ENCODE results near the gene GRM1. TPM values are rescaled to one million over a fixed set of nuclear protein-coding genes. Genes with fewer than 3 reads are reported as not detected.

Gene GRM1
- total RNA-seq, 1 donor from 2014 or later = not detected

GRCh38 chr6:146364816-146365594, 336.1 kb downstream of the GRM1 start:
- DNase-seq (ENCODE audit: low spot score) = no peak

DNA sequence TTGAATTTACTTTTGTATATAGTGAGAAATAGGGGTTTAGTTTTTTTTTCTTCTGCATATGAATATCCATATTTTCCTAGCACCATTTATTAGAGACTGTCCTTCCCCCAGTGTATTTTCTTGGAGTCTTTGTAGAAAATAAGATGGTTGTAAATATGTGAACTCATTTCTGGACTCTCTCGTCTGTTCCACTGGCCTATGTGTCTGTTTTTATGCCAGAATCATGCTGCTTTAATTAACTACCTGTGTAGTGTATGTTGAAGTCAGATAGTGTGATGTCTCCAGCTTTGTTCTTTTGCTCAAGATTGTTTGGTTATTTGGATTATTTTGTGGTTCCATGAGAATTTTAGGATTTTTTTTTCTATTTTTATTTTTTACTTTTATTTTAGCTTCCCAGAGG, 338.2 kb downstream of the GRM1 start:
- no peak for DNase-seq (ENCODE audit: low spot score)

- DNase-seq (ENCODE audit: low spot score) = no peak
These were observed 341.0 kb downstream of the GRM1 start for GRCh38 chr6:146369866-146370265.

DNA sequence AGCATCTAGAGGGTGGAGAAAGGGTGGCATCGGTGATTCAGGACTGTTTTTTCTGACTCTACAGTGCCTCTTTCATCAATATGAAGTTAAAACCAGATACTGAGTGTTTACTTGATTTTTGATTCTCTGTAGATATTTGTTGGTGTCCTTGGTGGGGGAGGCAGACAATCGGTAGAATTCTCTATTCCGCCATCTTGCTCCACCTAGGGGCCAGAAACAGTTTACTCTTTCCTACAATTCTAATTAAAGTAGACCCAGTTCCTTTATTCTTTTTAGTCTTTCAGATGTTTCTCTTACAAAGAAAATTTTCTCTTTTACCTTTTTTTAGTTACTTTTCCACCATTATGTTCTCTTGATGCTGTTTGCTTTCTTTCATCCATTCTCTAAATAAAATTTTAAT, 352.6 kb downstream of the GRM1 start:
- DNase-seq (ENCODE audit: low spot score) = no peak

DNA sequence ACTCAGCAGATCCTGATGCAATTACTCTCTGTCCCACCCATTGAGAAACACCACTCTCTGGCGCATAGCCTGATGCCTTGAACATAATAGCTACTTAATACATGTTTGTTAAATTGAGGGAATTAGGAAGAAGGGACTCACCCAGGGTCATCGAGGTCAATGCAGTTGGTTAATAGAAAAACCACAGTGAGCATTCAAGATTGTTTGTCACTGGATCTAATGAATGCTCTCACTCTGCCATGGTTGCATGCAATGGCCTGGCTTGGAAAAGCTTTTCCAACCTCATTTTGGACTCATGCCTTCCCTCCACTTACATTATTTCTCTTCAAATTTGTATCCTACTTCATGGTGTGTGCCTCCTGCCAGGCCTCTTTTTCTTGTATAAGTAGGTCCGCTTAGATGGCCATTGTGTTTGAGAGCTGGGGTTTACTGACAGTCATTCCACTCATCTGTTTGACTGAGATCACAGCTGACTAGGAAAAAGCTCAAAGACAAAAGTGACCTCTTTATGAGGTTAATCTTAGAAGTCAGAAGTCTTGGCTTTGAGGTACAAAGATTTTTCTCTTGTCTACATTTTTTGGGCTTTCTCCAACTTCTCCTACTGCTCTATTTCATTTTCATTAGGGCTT, 360.0 kb downstream of the GRM1 start:
- DNase-seq (ENCODE audit: low spot score) = no peak

DNA sequence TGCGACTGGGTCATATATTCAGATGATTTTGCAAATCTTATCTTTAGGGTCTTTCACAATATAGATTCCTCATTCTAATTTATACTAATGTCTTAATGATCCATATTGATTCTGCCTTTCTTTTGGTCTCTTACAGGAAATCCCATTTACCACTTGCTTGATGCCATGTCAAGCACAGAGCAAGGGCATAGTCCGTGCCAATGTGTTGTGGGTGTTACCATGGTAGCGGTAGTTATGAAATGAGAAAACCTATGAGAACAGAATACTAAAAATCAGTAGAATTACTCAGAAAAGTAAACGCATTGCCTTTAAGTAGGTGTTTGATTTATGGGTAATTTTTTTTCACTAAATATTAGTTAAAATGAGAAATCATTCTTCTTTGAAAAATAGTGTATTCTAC, 360.9 kb downstream of the GRM1 start:
- no peak for DNase-seq (ENCODE audit: low spot score)

- no peak for DNase-seq (ENCODE audit: low spot score)
These were observed 368.8 kb downstream of the GRM1 start for GRCh38 chr6:146397638-146398037.

DNA sequence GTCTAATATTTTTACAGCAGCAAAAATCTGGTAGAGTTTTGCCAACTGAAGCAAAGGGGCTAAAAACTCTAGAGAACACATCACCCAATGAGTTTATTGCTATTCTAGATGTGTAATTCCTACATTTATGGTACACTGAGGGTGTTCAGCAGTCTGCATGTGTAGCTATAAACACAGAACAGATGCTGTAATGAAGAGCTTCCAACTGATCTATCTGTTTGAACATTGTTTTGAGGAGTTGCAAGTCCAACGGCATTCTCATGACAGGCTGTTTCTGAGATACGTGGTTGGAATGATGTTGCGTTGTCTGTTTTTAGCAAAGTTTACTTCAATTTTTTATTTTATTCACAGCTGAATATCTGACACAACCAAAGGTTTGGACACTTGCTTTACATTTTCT, 373.6 kb downstream of the GRM1 start:
- DNase-seq (ENCODE audit: low spot score) = no peak

- DNase-seq (ENCODE audit: low spot score) = no peak
These were observed 379.7 kb downstream of the GRM1 start for GRCh38 chr6:146408583-146408982.

DNA sequence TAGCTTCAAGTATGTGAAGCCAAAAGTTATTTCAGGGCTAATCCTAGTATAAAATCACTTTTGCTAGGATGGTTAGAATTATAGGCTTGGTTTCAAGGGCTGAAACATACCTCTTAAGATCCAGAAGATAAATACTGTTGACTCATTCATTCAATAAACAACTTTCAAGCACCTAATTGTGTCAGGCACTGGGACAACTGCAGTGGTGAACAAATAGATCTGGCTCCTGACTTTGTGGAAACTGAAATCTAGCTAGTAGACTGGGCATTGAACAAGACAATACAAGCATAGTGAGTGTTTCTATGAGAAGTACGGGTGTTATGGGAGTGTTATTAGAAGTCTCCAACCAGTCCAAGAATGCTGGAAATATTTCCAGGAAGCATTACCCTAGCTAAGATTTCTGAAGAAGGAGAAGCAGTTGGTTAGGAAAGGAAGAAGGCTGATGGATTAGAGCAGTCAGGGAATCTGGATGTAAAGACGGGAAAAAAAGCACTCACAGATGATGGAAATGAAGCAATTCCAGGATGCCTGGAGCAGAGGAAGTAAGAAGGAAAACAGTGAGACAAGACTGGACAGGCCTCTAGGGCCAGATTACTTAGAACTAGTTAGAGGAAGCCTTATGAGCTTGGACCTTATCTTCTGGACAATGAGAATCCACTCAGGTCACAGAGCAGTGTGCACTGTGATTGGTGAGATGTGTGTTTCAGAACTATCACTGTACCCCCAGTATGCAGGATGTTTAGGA, 382.2 kb downstream of the GRM1 start:
- DNase-seq (ENCODE audit: low spot score) = no peak

- DNase-seq (ENCODE audit: low spot score) = no peak
These were observed 390.7 kb downstream of the GRM1 start for GRCh38 chr6:146419576-146419975.

DNA sequence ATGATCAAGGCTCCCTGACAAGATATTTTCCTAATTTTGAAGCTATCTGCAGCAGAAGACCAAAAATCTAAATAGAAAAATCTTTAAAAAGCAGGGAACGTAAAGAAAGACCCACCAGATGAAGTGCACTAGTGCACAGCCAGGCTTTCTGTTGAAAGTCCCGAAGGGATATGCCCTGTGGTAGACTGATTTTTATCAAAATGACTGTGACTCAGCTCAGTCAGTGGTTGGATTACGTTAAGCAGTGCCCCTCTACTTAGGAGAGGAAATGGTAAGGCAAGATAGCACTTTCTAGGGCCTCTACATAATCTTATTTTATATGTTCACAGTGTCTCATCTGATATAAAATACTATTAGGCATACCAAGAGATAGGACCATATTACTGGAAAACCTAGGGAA, 391.4 kb downstream of the GRM1 start:
- DNase-seq (ENCODE audit: low spot score) = no peak

- no peak for DNase-seq (ENCODE audit: low spot score)
These were observed 394.0 kb downstream of the GRM1 start for GRCh38 chr6:146422789-146423375.

- no peak for DNase-seq (ENCODE audit: low spot score)
These were observed 394.6 kb downstream of the GRM1 start for GRCh38 chr6:146423452-146423851.

DNA sequence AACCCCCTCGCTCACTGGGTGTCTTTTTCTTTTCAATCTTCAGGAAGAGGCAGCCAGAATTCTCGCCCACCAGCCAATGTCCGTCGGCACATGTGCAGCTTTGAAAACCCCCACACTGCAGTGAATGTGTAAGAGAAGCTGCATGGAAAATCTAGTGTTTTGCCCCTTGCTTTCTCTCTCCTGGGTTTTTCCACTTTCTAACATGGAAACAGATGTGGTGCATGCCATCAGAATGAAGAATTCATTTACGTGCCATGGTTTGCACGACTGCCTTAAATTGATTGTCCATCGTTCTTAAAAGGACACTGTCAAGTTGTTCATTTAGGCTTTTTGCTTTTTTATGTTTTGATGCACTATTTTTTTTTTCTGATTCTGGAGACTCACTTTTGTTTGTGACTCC, 397.7 kb downstream of the GRM1 start:
- DNase-seq (ENCODE audit: low spot score) = no peak

DNA sequence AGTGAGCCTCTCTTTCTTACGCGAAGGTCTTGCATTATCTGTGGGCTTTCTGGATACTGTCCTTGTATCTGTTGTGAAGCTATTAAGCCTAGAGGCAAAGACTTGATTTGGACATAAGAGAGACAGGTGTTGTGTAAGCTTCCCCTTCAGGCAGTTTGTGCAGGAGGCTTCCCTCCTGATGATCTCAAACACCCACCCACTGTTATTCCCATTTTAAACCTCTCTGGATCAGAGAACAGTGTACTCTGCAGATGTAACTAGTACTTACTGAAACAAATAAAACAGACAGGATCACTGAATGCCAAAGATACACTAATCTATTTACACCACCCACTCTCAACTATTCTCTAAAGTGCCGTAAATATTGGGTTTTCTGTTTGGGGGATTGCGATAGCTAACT, 401.0 kb downstream of the GRM1 start:
- DNase-seq (ENCODE audit: low spot score) = no peak

DNA sequence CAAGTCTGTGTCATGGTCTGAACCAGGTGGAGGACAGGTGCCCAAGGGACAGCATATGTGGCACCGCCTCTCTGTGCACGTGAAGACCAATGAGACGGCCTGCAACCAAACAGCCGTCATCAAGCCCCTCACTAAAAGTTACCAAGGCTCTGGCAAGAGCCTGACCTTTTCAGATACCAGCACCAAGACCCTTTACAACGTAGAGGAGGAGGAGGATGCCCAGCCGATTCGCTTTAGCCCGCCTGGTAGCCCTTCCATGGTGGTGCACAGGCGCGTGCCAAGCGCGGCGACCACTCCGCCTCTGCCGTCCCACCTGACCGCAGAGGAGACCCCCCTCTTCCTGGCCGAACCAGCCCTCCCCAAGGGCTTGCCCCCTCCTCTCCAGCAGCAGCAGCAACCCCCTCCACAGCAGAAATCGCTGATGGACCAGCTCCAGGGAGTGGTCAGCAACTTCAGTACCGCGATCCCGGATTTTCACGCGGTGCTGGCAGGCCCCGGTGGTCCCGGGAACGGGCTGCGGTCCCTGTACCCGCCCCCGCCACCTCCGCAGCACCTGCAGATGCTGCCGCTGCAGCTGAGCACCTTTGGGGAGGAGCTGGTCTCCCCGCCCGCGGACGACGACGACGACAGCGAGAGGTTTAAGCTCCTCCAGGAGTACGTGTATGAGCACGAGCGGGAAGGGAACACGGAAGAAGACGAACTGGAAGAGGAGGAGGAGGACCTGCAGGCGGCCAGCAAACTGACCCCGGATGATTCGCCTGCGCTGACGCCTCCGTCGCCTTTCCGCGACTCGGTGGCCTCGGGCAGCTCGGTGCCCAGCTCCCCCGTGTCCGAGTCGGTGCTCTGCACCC, 405.2 kb downstream of the GRM1 start:
- DNase-seq (ENCODE audit: low spot score) = peak; percentile 52

DNA sequence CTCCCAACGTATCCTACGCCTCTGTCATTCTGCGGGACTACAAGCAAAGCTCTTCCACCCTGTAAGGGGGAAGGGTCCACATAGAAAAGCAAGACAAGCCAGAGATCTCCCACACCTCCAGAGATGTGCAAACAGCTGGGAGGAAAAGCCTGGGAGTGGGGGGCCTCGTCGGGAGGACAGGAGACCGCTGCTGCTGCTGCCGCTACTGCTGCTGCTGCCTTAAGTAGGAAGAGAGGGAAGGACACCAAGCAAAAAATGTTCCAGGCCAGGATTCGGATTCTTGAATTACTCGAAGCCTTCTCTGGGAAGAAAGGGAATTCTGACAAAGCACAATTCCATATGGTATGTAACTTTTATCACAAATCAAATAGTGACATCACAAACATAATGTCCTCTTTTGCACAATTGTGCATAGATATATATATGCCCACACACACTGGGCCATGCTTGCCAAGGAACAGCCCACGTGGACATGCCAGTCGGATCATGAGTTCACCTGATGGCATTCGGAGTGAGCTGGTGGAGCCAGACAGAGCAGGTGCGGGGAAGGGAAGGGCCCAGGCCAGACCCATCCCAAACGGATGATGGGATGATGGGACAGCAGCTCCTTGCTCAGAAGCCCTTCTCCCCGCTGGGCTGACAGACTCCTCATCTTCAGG, 406.0 kb downstream of the GRM1 start:
- DNase-seq (ENCODE audit: low spot score) = no peak

- DNase-seq (ENCODE audit: low spot score) = no peak
These were observed 413.0 kb downstream of the GRM1 start for GRCh38 chr6:146441907-146442306.

GRCh38 chr6:146444189-146444588, 415.3 kb downstream of the GRM1 start:
- DNase-seq (ENCODE audit: low spot score) = no peak

- DNase-seq (ENCODE audit: low spot score) = no peak
These were observed 416.4 kb downstream of the GRM1 start for GRCh38 chr6:146445233-146445632.

Measured in ureter (tissue), 1 donor.